Hepatocyte (in vitro differentiated cells): Measurements from ENCODE around the gene LIPA. TPM values are rescaled to one million over a fixed set of nuclear protein-coding genes. Genes with fewer than 3 reads are reported as not detected.

Experiments
- DNase-seq: peaks from one replicate; pipeline ENCODE4 v3.0.0-alpha.2; 2016; ENCODE audit warnings: low spot score
- H2AFZ ChIP-seq: fragments of 200-600 bp; sonication (generic); 2 replicates; pipeline ENCODE4 v1.6.0; 2016; ENCODE audit warnings: antibody characterized with exemption, mild to moderate bottlenecking
- H3K27ac ChIP-seq: fragments of 200-600 bp; sonication (generic); 2 replicates; pipeline ENCODE4 v1.5.1; 2016; ENCODE audit warnings: mild to moderate bottlenecking
- H3K27me3 ChIP-seq: fragments of 200-600 bp; sonication (generic); 2 replicates; pipeline ENCODE4 v1.6.1; 2016
- H3K36me3 ChIP-seq: fragments of 200-600 bp; sonication (generic); replicated peaks from 2 replicates; pipeline ENCODE4 v1.5.1; 2016; ENCODE audit warnings: low read depth; ENCODE audit not compliant: insufficient read depth
- H3K4me1 ChIP-seq: fragments of 200-600 bp; sonication (generic); 2 replicates; pipeline ENCODE4 v1.5.1; 2016; ENCODE audit warnings: mild to moderate bottlenecking, moderate library complexity; ENCODE audit not compliant: insufficient read depth
- H3K4me2 ChIP-seq: fragments of 200-600 bp; sonication (generic); 2 replicates; pipeline ENCODE4 v1.6.0; 2016
- H3K4me3 ChIP-seq: fragments of 200-600 bp; sonication (generic); 2 replicates; pipeline ENCODE4 v1.5.1; 2016; ENCODE audit warnings: mild to moderate bottlenecking
- H3K79me2 ChIP-seq: fragments of 200-600 bp; sonication (generic); 2 replicates; pipeline ENCODE4 v1.6.0; 2017; ENCODE audit warnings: mild to moderate bottlenecking
- H3K9me2 ChIP-seq: fragments of 200-600 bp; sonication (generic); replicated peaks from 2 replicates; pipeline ENCODE4 v1.6.0; 2017; ENCODE audit warnings: mild to moderate bottlenecking; ENCODE audit not compliant: insufficient read depth
- H3K9me3 ChIP-seq: fragments of 200-600 bp; sonication (generic); 2 replicates; pipeline ENCODE4 v1.5.1; 2016; ENCODE audit warnings: low read depth, mild to moderate bottlenecking
- H4K20me1 ChIP-seq: fragments of 200-600 bp; sonication (generic); 2 replicates; pipeline ENCODE4 v1.6.0; 2016; ENCODE audit warnings: mild to moderate bottlenecking; ENCODE audit not compliant: insufficient read depth, poor library complexity, severe bottlenecking
- EZH2 ChIP-seq: fragments of 200-600 bp; sonication (generic); IDR thresholded peaks from 2 replicates; pipeline ENCODE4 v1.6.1; 2016; ENCODE audit warnings: antibody characterized with exemption, mild to moderate bottlenecking, borderline replicate concordance
- EZH2phosphoT487 ChIP-seq: fragments of 200-600 bp; sonication (generic); IDR thresholded peaks from one replicate; pipeline ENCODE4 v1.6.1; 2018; ENCODE audit warnings: antibody characterized with exemption, mild to moderate bottlenecking, low read depth, moderate library complexity; ENCODE audit not compliant: unreplicated experiment, severe bottlenecking
- WGBS: methylation state at CpG from one replicate; pipeline ENCODE4 v1.1.6; 2016; ENCODE audit warnings: low lambda C conversion rate; ENCODE audit errors: missing lambda C conversion rate; 5-methylcytosine and 5-hydroxymethylcytosine counted together
- polyA plus RNA-seq: library from polyadenylated mRNA; unstranded; fragments of >200 nt; fragmentation: Nextera tagmentation; extraction: Ambion mirVana; gene quantifications from 2 replicates; pipeline ENCODE4 v1.2.1, GENCODE V29; 2016
- total RNA-seq: library from RNA; depleted of rRNA; stranded (reverse); fragments of >200 nt; gene quantifications from 2 replicates; pipeline ENCODE4 v1.2.3, GENCODE V29; 2014
- TF ChIP-seq, protein P1 (sequence below): fragments of 200-600 bp; sonication (generic); IDR thresholded peaks from 2 replicates; pipeline ENCODE4 v1.5.1; 2016; ENCODE audit warnings: antibody characterized with exemption, mild to moderate bottlenecking; ENCODE audit not compliant: poor library complexity

LIPA gene
- total and polyA plus RNA-seq, 2 experiments from 2014 or later = 144 to 148 TPM

DNA sequence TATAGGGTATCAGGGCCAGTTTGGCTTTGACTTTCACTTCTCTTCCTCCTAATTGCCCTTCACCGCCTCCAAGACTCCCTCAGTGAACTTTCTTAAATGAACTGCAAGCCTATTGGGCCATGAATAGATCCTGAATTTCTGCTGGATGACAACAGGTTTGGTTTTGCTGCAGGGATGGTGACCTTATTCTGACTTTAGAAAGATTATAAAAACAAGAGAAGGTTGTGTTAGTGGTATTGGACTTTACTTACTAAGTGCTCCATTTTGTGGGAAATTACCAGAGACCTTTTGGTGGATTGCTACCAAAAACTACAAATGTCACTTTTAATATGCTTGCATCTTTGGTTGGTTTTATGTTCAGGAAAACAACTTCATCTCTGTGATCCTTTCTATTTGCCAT, 11.5 kb upstream of the LIPA start:
- H4K20me1 ChIP-seq = no peaks in the 10 kb centered on the region
- DNase-seq = no peak
- H3K4me2 ChIP-seq = no peak overlapping the region
- WGBS = 100% methylated on average over 1 of the region's 1 CpG
- no peaks in the 10 kb centered on the region for H3K27me3 ChIP-seq
- TF ChIP-seq EZH2 (no peak), EZH2phosphoT487 (no peak)
- TF ChIP-seq, protein P1, sequence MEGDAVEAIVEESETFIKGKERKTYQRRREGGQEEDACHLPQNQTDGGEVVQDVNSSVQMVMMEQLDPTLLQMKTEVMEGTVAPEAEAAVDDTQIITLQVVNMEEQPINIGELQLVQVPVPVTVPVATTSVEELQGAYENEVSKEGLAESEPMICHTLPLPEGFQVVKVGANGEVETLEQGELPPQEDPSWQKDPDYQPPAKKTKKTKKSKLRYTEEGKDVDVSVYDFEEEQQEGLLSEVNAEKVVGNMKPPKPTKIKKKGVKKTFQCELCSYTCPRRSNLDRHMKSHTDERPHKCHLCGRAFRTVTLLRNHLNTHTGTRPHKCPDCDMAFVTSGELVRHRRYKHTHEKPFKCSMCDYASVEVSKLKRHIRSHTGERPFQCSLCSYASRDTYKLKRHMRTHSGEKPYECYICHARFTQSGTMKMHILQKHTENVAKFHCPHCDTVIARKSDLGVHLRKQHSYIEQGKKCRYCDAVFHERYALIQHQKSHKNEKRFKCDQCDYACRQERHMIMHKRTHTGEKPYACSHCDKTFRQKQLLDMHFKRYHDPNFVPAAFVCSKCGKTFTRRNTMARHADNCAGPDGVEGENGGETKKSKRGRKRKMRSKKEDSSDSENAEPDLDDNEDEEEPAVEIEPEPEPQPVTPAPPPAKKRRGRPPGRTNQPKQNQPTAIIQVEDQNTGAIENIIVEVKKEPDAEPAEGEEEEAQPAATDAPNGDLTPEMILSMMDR = no peak
- peaks cover 14% of the 10 kb centered on the region for H3K4me1 ChIP-seq
- H2AFZ ChIP-seq = no peak overlapping the region
- H3K79me2 ChIP-seq = no peaks in the 10 kb centered on the region
- no peaks in the 10 kb centered on the region for H3K9me3 ChIP-seq
- H3K9me2 ChIP-seq = no peaks in the 10 kb centered on the region
- peak overlapping the region; percentile 77 for H3K27ac ChIP-seq
- H3K36me3 ChIP-seq = no peaks in the 10 kb centered on the region
- H3K4me3 ChIP-seq = no peak overlapping the region

GRCh38 chr10:89262086-89263051, 10.8 kb upstream of the LIPA start:
- H3K27ac ChIP-seq = peak overlapping the region; percentile 77
- no peak overlapping the region for H2AFZ ChIP-seq

DNA sequence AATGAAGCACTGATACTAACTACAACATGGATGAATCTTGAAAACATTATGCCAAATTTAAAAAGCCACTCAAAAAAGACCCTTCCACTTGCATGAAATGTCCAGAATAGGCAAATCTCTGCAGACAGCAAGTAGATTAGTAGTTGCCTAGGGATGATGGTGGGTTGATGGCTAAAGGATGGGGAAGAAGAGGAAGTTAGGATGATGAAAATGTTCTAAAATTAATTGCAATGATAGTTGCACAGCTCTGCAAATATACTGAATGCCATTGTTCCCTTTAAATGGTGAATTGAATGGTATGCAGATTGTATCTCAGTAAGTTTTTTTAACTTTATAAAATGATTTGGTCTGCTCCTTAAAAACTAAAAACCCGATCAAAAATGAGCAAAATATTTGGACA, 7.3 kb upstream of the LIPA start:
- WGBS = 100% methylated on average over 1 of the region's 1 CpG
- no peak for DNase-seq
- peaks cover 14% of the 10 kb centered on the region for H3K4me1 ChIP-seq
- H3K4me2 ChIP-seq = no peak overlapping the region
- H3K36me3 ChIP-seq = no peaks in the 10 kb centered on the region
- H3K27ac ChIP-seq = no peak overlapping the region
- H3K79me2 ChIP-seq = no peaks in the 10 kb centered on the region
- H3K9me2 ChIP-seq = no peaks in the 10 kb centered on the region
- TF ChIP-seq EZH2phosphoT487 = no peak
- no peak for TF ChIP-seq EZH2
- H4K20me1 ChIP-seq = no peaks in the 10 kb centered on the region
- no peak overlapping the region for H2AFZ ChIP-seq
- H3K4me3 ChIP-seq = no peak overlapping the region
- H3K9me3 ChIP-seq = no peaks in the 10 kb centered on the region
- H3K27me3 ChIP-seq = no peaks in the 10 kb centered on the region

More at GRCh38 chr10:89262086-89263051, 10.8 kb upstream of the LIPA start:
- Histone ChIP-seq H3K4me2 (no peak overlapping the region), H3K4me1 (peaks cover 14% of the 10 kb centered on the region), H3K27me3 (no peaks in the 10 kb centered on the region), H3K9me2 (no peaks in the 10 kb centered on the region), H3K79me2 (no peaks in the 10 kb centered on the region), H3K4me3 (no peak overlapping the region), H3K36me3 (no peaks in the 10 kb centered on the region), H4K20me1 (no peaks in the 10 kb centered on the region), H3K9me3 (no peaks in the 10 kb centered on the region)
- 67% methylated on average over 5 of the region's 5 CpGs for WGBS
- TF ChIP-seq, protein P1 = no peak
- no peak for TF ChIP-seq EZH2
- TF ChIP-seq EZH2phosphoT487 = no peak
- peak; percentile 19 for DNase-seq

- Histone ChIP-seq H2AFZ (no peak overlapping the region), H3K79me2 (no peaks in the 10 kb centered on the region), H3K27ac (no peak overlapping the region), H3K9me3 (no peaks in the 10 kb centered on the region), H4K20me1 (no peaks in the 10 kb centered on the region), H3K4me1 (peaks cover 12% of the 10 kb centered on the region), H3K36me3 (no peaks in the 10 kb centered on the region), H3K4me2 (no peak overlapping the region), H3K4me3 (no peak overlapping the region), H3K9me2 (no peaks in the 10 kb centered on the region), H3K27me3 (no peaks in the 10 kb centered on the region)
- TF ChIP-seq EZH2 (no peak), EZH2phosphoT487 (no peak)
- TF ChIP-seq, protein P1 = no peak
- WGBS = 62% methylated on average over 2 of the region's 2 CpGs
- no peak for DNase-seq
Measured at GRCh38 chr10:89257581-89257980, 6.0 kb upstream of the LIPA start.
